ENCODE results near the gene ZNF423. TPM values are rescaled to one million over a fixed set of nuclear protein-coding genes. Genes with fewer than 3 reads are reported as not detected.
A peak's percentile ranks its signal among the peaks of the same experiment; 100 is the strongest.

ZNF423 gene
- total and polyA plus RNA-seq, 10 donors: 0.36 to 7.0 (median 3.7) TPM

GRCh38 chr16:49638673-49639610 lies 217.0 kb downstream of the ZNF423 start:
- Histone ChIP-seq H3K27me3 (replicated peaks in 1 of 7) (peaks cover 0 to 6% (median 0%) of the 10 kb centered on the region in 7 donors), H3K36me3 (peaks cover 0 to 19% (median 0%) of the 10 kb centered on the region in 6 donors), H3K4me1 (peaks cover 0 to 26% (median 16%) of the 10 kb centered on the region in 6 donors), H3K27ac (peak overlapping the region in 1 of 8 donors; percentile 11), H3K9me3 (no peaks in the 10 kb centered on the region), H3K4me3 (no peak overlapping the region)
- DNase-seq: peak; percentile 51
- intact Hi-C loops (cut with DNase I; ENCODE audit: low total_unique reads): no loop called here
- TF ChIP-seq CTCF (IDR thresholded peaks at IDR 0.05 in 8 of 11, conservative IDR thresholded peaks at IDR 0.05 in 3 of 11) (no peak), POLR2A (IDR thresholded peaks at IDR 0.05) (no peak), POLR2AphosphoS5 (IDR thresholded peaks at IDR 0.05) (peak in 1 of 3 donors; percentile 39)
- WGBS, 5 donors: 38 to 70% (median 49%) methylated on average over 21 to 23 of the region's 23 CpGs

- Histone ChIP-seq H3K9me3 (no peaks in the 10 kb centered on the region), H3K4me3 (no peak overlapping the region), H3K27me3 (replicated peaks in 1 of 7) (peaks cover 0 to 6% (median 0%) of the 10 kb centered on the region in 7 donors), H3K4me1 (peaks cover 0 to 26% (median 16%) of the 10 kb centered on the region in 6 donors), H3K36me3 (peaks cover 0 to 19% (median 0%) of the 10 kb centered on the region in 6 donors), H3K27ac (no peak overlapping the region)
- peak; percentile 66 for DNase-seq
- no peak for TF ChIP-seq POLR2AphosphoS5 (IDR thresholded peaks at IDR 0.05)
- WGBS, 5 donors: 89 to 94% (median 92%) methylated on average over 31 to 42 of the region's 42 CpGs
- intact Hi-C loops (cut with DNase I; ENCODE audit: low total_unique reads): no loop called here
Measured at GRCh38 chr16:49637933-49638672, 217.8 kb downstream of the ZNF423 start.

GRCh38 chr16:49637511-49637910 lies 218.4 kb downstream of the ZNF423 start:
- no peaks in the 10 kb centered on the region for H3K9me3 ChIP-seq
- H3K4me1 ChIP-seq: peaks cover 0 to 26% (median 16%) of the 10 kb centered on the region in 6 donors
- H3K4me3 ChIP-seq: no peak overlapping the region
- TF ChIP-seq POLR2AphosphoS5 (IDR thresholded peaks at IDR 0.05) (no peak), CTCF (IDR thresholded peaks at IDR 0.05 in 8 of 11, conservative IDR thresholded peaks at IDR 0.05 in 3 of 11) (no peak), POLR2A (IDR thresholded peaks at IDR 0.05) (no peak)
- peaks cover 0 to 6% (median 0%) of the 10 kb centered on the region in 7 donors for H3K27me3 ChIP-seq (replicated peaks in 1 of 7)
- DNase-seq: peak; percentile 64
- peaks cover 0 to 19% (median 0%) of the 10 kb centered on the region in 6 donors for H3K36me3 ChIP-seq
- no peak overlapping the region for H3K27ac ChIP-seq
- WGBS, 5 donors: 93 to 96% (median 96%) methylated on average over 16 of the region's 16 CpGs
- intact Hi-C loops (cut with DNase I; ENCODE audit: low total_unique reads): no loop called here

GRCh38 chr16:49636608-49637007 lies 219.3 kb downstream of the ZNF423 start:
- Histone ChIP-seq H3K36me3 (peaks cover 0 to 19% (median 0%) of the 10 kb centered on the region in 6 donors), H3K27me3 (replicated peaks in 1 of 7) (peaks cover 0 to 6% (median 0%) of the 10 kb centered on the region in 7 donors), H3K4me3 (no peak overlapping the region), H3K27ac (no peak overlapping the region), H3K4me1 (peaks cover 0 to 32% (median 16%) of the 10 kb centered on the region in 6 donors), H3K9me3 (no peaks in the 10 kb centered on the region)
- TF ChIP-seq CTCF (IDR thresholded peaks at IDR 0.05 in 8 of 11, conservative IDR thresholded peaks at IDR 0.05 in 3 of 11): no peak
- TF ChIP-seq POLR2AphosphoS5 (IDR thresholded peaks at IDR 0.05): no peak
- no peak for TF ChIP-seq POLR2A (IDR thresholded peaks at IDR 0.05)
- 91 to 98% (median 92%) methylated on average over 10 to 14 of the region's 14 CpGs for WGBS, 5 donors
- intact Hi-C loops (cut with DNase I; ENCODE audit: low total_unique reads): no loop called here
- DNase-seq: peak; percentile 70
